ENCODE measurements around the gene MCRS1.
"Not testable (repeated sequence)": the region's sequence is repeated elsewhere in the genome, so short reads cannot be mapped to it uniquely, and the experiment has no call there.

The MCRS1 gene

GRCh38 chr12:49541911-49542505, 25.9 kb downstream of the MCRS1 start:
- no peak overlapping the region for H3K4me3 ChIP-seq (ENCODE audit: low read depth, low read length)

DNA sequence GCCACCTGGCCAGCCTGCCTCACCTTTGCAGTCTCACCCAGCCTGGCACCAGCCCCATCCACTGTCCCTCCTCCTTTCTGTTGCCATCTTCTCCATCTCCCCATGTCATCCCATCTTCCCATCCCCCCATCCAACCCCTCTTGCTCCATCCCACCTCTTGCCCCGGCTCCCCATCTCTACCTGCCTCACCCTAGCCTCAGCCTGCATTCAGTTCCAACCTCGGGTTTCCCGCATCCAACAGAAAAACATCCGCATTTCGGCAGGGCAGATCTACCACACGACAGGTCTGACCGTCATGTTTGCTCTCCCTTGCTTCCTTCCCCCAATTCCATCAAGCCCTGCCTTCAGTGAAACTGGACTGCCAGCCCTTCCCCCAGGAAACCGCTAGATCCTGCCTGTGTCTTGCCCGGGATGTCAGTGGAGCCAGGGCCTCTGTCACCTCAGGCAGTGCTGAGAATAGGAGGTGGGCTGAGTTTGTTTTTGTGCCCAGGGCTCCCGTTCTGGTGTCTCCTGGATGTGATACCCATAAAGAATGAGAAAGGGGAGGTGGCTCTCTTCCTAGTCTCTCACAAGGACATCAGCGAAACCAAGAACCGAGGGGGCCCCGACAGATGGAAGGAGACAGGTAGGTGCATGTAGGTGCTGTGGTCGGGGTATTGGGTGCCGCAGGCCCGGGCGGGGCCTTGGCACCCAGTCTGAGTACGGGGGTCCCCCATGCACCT, 26.6 kb downstream of the MCRS1 start:
- H3K4me3 ChIP-seq (ENCODE audit: low read depth, low read length), result no peak overlapping the region

- H3K4me3 ChIP-seq (ENCODE audit: low read depth, low read length), result no peak overlapping the region
Observed at GRCh38 chr12:49540229-49541139, 27.5 kb downstream of the MCRS1 start.

DNA sequence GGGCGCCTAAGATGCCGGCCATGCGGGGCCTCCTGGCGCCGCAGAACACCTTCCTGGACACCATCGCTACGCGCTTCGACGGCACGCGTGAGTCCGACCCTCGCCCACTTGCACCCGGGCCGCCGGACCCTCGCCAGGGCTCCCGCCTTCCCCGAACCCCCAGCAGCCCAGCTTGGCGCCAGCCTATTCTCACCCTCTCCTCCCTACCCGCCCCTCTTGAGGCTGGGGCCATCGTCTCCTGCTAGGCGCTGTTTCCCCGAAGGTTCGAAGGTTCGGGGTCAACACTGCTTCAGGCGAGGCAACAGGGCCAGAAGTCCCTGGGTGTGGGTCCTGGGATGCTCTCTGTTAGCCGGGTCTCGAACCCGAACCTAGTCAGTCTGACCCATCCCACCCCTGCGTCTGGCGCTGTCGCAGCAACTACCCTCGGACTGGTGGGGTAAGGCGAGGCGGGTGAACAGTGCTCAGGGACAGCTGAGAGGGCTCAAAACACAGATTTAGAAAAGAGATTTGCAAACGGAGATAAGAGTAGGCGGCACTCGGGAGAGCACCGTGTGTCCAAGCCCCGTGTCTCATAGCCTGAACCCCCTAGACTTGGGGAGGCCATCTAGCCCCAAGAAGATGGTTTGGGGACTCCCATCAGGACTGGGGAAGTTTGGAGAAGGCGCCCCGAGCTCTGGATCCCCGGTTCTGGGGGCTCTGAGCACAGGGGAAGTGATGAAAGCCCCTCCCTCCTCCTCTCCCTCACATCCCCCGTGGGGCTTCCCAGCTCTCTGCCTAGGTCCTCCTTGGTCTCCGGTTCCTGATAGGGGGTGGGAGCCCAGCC, 28.3 kb downstream of the MCRS1 start:
- H3K4me3 ChIP-seq (ENCODE audit: low read depth, low read length), result no peak overlapping the region

DNA sequence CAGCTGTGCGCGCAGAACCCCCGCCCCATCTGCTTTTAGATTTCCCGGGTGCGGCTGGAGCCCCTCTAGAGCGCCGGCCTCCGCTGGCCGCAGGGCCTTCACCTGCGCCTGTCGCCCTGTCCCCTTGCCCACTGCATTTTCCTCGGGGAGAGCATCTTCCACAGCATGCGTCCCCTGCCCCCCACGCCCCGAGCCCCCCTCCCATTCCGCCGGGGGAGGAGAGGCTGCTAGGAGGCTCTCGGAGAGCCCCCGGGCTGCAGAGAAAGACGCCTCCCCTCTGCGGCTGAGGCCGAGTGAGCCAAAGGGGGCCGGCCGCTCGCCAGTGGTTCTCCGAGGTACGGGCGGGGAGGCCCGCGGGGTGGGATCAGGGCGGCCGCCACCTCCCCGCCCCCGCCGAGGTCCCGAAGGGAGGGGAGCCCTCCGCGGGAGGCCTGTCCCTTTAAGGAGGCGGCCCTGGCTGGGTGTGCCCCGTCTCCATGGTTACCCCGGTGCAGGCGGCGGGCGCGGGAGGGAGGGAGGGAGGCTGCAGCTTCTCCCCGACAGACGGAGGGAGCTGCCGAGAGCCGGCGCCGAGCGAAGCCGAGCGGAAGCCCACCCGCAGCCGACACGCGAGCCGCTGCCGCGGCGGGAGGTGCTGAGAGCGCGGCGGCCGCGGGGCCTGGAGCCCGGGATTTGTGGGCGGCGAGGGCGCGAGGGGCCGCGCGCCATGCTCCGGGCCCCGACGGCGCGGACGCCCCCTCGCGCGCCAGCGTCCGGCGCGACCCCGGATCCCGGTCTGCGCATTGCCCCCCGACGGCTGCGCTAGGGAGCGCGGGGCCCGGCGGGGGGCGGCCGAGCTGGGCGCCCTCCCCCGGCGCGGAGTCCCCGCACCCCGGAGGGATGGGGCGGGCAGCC, 29.2 kb downstream of the MCRS1 start, which contains the start of gene KCNH3:
KCNH3 (plus strand) TSS at position 521 of the 894 bp plus-strand sequence. CDS start 387 bp downstream, outside the sequence.
- peak within 1 kb of the TSS; percentile 8 for H3K4me3 ChIP-seq (ENCODE audit: low read depth, low read length)

- H3K4me3 ChIP-seq (ENCODE audit: low read depth, low read length), result peak overlapping the region; percentile 8
Observed at GRCh38 chr12:49537752-49538509, 30.0 kb downstream of the MCRS1 start.

DNA sequence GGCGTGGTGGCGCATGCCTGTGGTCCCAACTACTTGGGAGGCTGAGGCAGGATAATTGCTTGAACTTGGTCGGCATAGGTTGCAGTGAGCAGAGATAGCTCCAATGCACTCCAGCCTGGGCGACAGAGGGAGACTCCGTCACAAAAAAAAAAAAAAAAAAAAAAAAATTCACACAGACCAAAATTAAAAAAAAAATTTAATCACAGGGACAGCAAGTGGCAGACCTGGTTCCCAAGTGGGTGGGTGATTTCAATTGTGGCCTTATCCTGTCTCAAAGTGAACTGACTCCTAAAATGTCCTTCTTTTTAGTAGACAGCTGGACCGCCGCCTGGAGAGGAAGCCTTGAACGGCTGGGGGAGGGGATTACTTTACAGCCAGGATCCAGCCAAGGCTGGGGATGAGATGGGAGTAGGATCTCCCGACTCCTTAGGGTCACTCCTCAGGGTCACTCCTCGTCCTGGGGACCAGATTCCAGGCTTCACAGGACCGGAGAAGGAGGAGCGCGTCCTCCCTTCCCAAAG, 30.7 kb downstream of the MCRS1 start:
- H3K4me3 ChIP-seq (ENCODE audit: low read depth, low read length), result peak overlapping the region; percentile 8

GRCh38 chr12:49536526-49537071, 31.3 kb downstream of the MCRS1 start:
- no peak overlapping the region for H3K4me3 ChIP-seq (ENCODE audit: low read depth, low read length)

- H3K4me3 ChIP-seq (ENCODE audit: low read depth, low read length), result no peak overlapping the region
Observed at GRCh38 chr12:49535921-49536525, 31.9 kb downstream of the MCRS1 start.

GRCh38 chr12:49534731-49535278, 33.1 kb downstream of the MCRS1 start:
- H3K4me3 ChIP-seq (ENCODE audit: low read depth, low read length), result no peak overlapping the region

DNA sequence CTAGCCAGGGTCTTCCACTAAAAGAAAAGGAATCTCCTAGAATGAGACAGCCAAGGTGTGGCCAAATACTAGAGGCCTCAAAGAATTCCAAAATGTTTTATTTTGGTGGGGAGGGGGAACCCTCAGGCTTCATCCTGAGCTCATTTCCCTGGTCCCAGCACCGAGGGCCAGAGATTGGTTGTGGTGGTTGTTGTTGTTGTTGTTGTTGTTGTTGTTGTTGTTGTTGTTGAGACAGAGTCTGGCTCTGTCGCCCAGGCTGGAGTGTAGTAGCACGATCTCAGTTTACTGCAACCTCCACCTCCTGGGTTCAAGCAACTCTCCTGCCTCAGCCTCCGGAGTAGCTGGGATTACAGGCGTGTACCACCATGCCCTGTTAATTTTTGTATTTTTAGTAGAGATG, 33.8 kb downstream of the MCRS1 start:
- H3K4me3 ChIP-seq (ENCODE audit: low read depth, low read length), result not testable (repeated sequence)

- H3K4me3 ChIP-seq (ENCODE audit: low read depth, low read length), result no peak overlapping the region
Observed at GRCh38 chr12:49533331-49533730, 34.6 kb downstream of the MCRS1 start.

- H3K4me3 ChIP-seq (ENCODE audit: low read depth, low read length), result no peak overlapping the region
Observed at GRCh38 chr12:49531745-49532144, 36.2 kb downstream of the MCRS1 start.

- H3K4me3 ChIP-seq (ENCODE audit: low read depth, low read length), result no peak overlapping the region
Observed at GRCh38 chr12:49529414-49529813, 38.5 kb downstream of the MCRS1 start.

- H3K4me3 ChIP-seq (ENCODE audit: low read depth, low read length), result no peak overlapping the region
Observed at GRCh38 chr12:49527361-49528130, 40.4 kb downstream of the MCRS1 start.

DNA sequence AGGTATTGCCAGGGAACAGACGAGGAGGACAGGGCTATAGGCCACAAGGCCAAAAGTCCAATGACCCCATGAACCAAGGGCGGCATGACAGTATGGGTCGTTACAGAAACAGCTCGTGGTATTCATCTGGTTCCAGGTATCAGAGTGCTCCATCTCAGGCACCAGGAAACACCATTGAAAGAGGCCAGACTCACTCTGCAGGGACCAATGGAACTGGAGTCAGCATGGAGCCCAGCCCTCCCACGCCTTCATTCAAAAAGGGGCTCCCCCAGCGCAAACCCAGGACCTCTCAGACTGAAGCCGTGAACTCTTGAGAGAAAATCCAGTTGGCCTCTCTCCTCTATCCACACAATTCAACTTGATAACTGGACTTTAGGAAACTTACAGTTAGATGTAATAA, 42.0 kb downstream of the MCRS1 start:
- H3K4me3 ChIP-seq (ENCODE audit: low read depth, low read length), result no peak overlapping the region

All from iPS-11a (cell line).